ENCODE results near the gene EIF2S3.

DNA sequence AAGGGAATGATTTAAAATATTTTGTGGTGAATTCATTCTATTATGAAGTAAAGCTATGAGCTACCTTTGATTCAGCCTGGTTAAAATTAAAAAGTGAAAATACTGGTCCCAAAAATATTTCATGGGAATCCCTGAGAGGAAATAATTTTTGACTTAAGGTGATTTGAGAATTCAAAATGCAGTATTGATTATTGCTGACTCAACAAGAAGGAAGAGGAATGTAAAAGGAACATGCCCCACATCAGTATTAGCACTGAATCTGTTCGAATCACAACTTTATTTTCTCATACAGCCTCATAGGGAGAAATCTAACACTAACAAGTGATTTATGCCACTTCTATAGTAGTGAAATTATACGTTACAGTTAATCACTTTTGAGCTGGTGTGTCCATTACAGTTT lies 27.7 kb downstream of the EIF2S3 start:
- no peak for TF ChIP-seq POLR2A (IDR thresholded peaks at IDR 0.05)
- TF ChIP-seq, protein P1, sequence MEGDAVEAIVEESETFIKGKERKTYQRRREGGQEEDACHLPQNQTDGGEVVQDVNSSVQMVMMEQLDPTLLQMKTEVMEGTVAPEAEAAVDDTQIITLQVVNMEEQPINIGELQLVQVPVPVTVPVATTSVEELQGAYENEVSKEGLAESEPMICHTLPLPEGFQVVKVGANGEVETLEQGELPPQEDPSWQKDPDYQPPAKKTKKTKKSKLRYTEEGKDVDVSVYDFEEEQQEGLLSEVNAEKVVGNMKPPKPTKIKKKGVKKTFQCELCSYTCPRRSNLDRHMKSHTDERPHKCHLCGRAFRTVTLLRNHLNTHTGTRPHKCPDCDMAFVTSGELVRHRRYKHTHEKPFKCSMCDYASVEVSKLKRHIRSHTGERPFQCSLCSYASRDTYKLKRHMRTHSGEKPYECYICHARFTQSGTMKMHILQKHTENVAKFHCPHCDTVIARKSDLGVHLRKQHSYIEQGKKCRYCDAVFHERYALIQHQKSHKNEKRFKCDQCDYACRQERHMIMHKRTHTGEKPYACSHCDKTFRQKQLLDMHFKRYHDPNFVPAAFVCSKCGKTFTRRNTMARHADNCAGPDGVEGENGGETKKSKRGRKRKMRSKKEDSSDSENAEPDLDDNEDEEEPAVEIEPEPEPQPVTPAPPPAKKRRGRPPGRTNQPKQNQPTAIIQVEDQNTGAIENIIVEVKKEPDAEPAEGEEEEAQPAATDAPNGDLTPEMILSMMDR (IDR thresholded peaks at IDR 0.05), result no peak

Measured in esophagus squamous epithelium (tissue), 4 donors.